Measurements from ENCODE around the gene STK35.
"Not testable (repeated sequence)": the region's sequence is repeated elsewhere in the genome, so short reads cannot be mapped to it uniquely, and the experiment has no call there.

The STK35 gene

DNA sequence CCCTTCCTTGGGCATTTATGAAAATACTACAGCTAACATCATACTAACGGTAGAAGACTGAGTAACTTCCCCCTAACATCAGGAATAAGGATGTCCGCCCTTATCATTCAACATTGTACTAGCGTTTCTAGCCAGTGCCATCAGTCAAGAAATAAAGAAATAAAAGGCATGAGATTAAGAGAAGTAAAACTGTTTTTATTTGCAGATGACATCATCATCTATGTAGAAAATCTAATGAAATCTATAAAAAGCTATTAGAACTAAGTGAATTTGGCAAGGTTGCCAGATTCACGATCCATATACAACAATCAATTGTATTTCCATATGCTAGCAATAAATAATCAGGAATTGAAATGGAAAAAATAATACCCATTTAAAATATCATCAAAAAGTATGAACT lies 54.6 kb downstream of the STK35 start:
- in situ Hi-C loops (cut with HindIII; ENCODE audit: low sequenced_read_pairs) = no loop called here

DNA sequence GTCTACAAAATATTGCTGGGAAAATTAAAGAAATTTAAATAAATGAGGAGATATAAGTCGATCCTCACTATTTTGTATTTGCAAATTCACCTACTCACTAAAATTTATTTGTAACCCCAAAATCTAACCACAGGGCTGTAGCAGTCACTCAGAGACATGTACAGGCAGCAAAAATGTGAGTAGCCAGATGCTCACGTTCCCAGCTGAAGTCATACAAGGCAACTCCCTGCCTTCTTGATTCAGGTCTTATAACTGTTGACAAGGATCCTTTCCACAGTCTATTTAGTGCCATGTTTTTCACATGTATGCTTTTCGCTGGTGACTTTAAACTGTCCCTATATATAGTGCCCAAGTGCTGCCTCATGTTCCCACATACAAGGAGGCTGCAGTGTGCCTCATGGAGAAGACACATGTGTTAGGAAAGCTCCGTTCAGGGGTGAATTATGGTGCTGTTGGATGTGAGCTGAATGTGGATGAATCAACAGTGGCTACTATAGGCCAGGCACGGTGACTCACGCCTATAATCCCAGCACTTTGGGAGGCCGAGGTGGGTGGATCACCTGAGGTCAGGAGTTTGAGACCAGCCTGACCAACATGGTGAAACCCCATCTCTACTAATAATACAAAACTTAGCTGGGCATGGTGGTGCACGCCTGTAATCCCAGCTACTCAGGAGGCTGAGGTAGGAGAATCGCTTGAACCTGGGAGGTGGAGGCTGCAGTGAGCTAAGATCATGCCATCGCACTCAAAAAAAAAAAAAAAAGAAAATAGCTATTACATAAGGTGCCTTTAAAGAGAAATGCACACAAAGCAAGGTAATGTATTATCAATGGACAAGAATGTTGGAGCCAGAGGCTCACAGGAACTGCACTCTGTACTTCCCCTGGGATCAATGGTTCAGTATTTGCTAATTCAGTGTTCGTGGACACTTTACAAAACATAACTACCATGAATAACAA lies 55.3 kb downstream of the STK35 start:
- in situ Hi-C loops (cut with HindIII; ENCODE audit: low sequenced_read_pairs) = no loop called here

DNA sequence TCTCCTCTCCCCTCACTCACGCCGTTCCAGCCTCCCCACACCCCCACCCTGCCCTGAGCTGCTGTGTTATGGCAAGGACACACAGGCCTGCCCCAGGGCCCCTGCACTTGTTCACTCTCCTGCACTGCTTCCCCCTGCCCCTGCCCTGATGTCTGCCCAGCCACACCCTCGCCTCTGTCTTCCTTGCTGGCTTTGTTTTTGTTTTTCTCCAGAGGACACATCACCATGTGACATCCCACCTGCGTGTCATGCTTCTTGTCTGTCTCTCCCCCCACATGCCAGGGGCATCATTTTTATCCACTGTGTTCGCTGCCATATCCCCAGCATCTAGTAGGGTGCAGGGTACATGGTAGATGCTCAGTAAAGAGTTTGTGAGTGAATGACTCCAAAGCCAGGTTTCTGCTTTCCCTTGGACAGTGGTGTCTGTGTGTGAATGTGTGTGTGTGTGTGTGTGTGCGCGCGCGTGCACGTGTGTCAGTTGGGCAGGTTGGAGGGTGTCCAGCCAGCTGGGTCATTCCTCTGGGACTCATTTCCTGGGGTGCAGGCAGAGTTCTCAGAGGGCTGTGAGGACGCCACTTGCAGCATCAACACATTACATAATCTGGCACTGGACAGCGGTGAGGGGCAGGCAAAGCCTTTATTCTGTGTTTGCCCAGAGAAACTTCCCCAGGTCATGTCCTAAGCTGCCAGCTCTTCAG lies 60.6 kb downstream of the STK35 start:
- in situ Hi-C loops (cut with HindIII; ENCODE audit: low sequenced_read_pairs) = no loop called here

DNA sequence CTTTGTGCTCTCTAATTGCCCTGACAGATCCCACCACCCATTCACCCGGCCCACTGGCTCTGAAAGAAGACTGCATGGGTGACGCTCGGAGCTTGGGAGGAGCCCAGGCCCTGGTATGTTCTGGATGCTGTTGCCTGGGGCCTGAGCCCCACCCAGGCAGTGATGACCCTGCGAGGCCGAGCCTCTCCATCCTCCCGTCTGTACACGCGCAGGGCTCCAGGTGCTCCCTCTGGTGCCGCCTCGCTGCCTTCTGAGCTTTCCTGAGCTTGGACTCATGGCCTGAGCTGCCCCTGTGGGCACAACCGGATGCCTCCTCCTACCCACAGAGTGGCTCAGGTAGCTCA lies 61.2 kb downstream of the STK35 start:
- in situ Hi-C loops (cut with HindIII; ENCODE audit: low sequenced_read_pairs) = no loop called here

DNA sequence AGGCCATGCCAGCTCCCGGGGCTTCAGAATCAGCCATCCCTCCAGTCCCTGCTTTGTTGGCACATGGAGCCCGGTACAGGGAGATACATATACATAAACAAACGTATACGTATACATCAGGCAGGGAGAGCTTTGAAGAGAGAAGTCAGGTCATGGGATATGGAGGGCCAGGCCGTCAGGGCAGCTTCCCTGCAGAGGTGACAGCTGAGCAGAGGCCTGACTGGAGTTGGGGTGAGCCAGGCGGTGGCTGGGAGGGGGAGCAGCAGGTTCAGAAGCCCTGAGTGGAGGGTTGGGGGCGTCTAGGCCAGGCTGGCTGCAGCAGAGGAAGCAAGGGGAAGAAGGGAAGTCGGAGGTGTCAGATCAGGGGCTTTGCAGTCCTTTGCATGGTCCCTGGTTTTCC lies 61.7 kb downstream of the STK35 start:
- in situ Hi-C loops (cut with HindIII; ENCODE audit: low sequenced_read_pairs) = no loop called here

DNA sequence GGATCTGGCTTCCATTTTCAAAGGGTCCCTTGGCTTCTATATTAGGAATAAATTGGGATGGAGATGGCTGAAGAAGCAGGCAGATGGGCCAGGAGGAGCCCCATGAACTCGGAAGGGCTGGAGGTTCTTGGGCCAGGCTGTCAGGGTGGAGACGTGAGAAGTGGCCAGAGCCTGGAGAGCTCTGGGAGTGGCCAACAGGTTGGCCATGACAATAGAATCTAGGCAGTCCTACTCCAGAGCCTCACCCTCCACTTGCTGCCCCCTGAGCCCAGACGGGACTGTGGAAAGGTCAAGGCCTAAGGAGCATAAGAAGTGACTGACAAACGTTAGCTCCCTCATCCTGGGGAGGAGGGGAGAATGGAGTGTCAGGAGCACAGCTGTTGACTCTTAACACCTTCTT lies 62.1 kb downstream of the STK35 start:
- in situ Hi-C loops (cut with HindIII; ENCODE audit: low sequenced_read_pairs) = no loop called here

DNA sequence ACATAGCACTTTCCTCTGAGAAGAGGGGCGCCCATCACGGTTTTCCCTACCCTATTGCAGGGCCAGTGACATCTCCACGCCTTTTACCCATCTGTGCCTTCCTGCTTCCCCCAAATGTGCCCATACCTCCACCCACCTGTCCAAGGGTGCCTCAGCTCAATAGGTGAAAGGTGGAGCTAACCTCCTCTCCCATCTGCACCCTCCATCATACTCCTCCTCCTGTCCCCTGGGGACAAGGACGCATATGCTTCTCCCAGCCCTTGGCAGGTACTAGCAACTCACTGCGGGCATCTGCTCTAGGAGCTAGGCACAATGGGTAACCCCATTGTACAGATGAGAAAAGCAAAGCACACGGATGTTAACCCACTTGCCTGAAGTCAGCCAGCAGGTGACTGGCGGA lies 62.8 kb downstream of the STK35 start:
- in situ Hi-C loops (cut with HindIII; ENCODE audit: low sequenced_read_pairs) = no loop called here

DNA sequence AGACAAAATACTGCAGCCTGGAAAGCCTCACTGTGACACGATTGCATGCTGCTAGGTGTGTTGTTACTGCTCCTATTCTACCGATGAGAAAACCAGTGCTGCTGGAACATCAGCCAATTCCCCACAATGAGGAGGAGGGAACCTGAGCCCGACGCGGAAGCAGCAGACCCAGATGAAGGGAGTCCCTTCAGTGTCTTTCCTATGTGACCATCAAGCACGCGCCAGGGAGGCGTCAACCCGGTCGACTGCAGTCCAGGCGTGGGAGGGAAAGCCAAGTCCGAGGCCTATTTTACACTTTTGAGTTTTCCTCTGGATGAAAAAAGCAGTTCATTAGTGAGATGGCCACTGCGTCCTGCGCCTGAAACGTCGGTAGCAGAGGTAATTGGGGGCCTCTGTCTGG lies 63.3 kb downstream of the STK35 start:
- in situ Hi-C loops (cut with HindIII; ENCODE audit: low sequenced_read_pairs) = no loop called here

DNA sequence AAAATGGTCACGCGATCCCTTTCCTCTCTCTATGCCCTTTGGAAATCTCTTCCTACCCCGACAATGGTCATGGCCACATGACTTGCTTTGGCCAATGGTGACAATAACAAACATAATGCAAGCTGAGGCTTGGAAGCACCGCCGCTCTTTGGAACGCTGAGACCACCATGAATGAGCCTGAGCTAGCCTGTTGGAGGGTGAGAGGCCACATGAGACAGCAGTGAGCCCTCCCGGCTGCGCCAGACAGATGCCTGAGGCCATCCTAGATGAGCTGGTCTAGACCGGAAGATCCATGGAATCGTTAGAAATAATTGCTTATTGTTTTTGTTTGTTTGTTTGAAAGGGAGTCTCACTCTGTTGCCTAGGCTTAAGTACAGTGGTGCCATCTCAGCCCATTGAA lies 64.2 kb downstream of the STK35 start:
- in situ Hi-C loops (cut with HindIII; ENCODE audit: low sequenced_read_pairs) = no loop called here

DNA sequence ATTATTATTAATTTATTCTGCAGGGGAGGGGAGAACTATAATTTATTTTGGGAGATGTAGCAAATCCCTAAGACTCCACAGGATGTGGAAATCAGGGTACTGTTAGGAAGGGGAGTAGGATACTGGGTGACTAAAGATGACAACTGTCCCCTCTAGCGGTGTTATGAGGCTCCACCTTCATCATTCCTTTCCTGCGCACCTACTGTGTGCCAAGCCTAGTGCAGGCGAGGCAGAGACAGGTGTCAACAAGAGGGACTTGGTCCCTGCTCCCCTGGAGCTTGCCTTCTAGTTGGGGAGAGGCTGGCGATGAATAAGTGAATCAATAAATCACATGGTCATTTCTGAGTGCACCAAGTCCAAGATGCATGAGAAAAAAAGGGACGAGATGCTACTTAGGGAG lies 65.5 kb downstream of the STK35 start:
- in situ Hi-C loops (cut with HindIII; ENCODE audit: low sequenced_read_pairs) = no loop called here

DNA sequence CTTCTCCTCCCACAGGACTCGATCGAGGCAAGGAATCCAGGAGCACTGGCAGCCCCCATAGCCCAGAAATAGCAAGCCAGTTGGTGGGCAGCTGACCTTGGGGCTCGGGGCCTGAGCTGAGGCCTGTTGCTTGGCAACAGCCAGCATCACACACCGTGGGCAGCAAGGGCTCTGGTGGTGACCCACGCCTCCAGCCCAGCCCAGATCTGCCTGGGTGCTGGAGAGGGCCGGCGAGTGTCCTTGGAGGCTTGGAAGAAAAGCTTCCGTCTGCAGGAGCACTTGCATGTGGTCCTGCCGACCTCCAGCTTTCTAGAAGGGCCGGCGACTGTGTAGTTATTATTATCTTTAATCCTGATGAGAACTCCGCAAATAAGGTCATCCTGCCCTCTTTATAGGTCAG lies 67.3 kb downstream of the STK35 start:
- in situ Hi-C loops (cut with HindIII; ENCODE audit: low sequenced_read_pairs) = no loop called here

DNA sequence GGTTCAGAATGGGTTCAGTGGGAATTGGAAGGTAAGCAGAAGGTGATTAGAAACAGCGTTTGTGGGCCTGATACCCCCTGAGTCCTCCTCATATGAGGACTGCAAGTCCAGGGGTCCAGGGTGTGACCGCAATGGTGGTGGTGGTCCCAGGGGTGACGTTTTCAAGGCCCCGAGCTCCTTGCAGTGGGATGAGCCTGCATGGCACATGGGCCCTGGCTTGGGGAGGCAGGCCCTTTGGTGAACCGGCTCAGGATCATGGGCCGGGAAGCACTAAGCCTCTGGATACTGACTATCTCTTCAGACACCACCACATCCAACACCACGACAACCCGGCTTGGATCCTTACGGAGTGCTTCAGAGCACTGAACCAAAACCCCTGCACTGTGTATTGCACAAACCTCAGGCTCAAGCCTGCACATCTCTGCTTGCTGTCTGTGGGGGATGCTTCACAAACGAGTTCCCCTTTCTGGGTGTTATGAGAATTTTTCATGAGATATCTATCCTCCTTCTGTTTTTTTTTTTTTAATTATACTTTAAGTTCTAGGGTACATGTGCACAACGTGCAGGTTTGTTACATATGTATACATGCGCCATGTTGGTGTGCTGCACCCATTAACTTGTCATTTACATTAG lies 67.9 kb downstream of the STK35 start:
- in situ Hi-C loops (cut with HindIII; ENCODE audit: low sequenced_read_pairs) = no loop called here

DNA sequence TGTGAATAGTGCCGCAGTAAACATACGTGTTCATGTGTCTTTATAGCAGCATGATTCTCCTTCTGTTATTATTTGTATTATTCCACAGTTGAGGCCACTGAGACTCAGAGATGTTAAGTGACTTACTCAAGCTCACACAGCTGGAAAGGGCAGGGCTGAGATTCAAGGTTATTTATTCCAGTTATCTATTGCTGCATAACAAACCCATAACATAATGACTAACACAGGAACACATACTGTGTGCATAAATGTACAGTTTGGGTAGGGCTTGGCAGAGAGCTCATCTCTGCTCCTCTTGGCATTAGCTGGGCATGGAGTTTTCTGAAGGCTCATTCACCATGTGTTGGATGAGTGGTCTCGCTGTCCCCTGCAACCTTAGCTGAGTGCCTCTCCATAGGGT lies 68.8 kb downstream of the STK35 start:
- in situ Hi-C loops (cut with HindIII; ENCODE audit: low sequenced_read_pairs) = no loop called here

DNA sequence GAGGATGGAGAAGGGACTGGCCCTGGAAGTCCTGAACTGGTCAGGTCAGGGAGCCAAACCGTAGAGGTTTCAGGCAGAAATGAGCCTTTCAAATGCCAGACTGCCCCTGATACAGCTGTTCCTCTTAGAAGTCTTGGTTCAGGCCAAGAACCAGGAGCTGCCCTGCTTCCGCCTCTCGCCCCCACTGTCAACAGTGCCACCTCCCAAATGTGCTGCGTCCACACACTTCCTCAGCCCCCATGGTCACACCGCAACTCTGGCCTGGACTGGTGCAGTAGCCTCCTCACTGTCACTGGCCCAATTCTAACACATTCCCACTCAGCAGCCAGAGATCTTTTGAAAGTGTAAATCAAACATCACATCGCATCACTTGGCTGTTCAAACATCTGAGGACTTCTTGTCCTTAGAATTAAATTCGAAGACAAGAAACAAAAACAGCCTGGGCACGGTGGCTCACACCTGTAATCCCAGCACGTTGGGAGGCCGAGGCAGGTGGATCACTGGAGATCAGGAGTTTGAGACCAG lies 69.7 kb downstream of the STK35 start:
- in situ Hi-C loops (cut with HindIII; ENCODE audit: low sequenced_read_pairs) = no loop called here

DNA sequence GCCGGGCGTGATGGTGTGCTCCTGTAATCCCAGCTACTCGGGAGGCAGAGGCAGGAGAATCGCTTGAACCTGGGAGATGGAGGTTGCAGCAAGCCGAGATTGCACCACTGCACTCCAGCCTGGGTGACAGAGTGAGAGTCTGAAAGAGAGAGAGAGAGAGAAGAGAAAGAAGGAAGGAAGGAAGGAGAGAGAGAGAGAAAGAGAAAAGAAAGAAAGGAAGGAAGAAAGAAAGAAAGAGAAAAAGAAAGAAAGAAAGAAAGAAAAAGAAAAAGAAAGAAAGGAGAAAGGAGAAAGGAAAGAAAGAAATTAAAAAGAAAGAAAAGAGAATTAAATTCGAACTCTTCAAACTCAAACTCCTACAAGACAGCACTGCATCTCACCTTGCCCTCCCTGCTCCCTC lies 70.2 kb downstream of the STK35 start:
- in situ Hi-C loops (cut with HindIII; ENCODE audit: low sequenced_read_pairs) = not testable (repeated sequence)

DNA sequence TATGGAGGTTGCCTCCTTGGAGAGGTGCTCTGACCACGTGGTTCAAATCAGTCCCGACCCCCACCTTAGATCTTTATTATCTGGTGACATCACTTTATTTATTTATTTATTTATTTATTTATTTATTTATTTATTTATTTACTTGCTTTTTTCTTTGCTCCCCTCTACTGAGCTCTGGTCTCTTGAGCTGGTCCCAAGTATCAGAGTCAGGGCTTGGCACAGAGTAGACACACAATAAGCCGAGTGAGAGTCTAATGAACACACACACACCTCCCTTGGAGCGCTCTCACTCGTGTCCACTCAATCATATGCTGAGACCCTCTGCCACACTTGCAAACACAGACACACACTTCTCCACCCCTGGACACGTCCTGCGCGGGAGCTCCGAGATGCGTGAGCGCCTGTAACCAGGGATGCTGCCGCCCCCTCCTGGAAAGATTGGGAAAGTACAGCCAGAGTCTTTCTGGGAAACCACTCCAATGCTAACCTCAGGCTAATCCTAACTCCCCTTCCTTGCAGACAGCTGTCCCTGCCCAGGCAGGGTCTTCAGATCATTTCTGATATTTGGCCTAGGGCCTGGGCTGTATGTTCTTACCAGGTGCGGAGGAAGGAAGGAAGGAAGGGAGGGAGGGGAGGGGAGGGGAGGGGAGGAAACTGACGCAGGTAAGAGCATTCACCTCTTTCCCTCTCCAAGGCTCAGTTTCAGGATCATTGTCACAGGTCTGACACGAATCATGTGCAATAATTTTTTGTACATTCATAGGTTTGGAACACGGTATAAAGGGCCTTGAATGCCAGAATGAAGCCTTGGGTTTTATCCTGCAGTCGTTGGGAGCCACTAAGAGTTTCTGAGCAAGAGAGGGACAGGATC lies 70.9 kb downstream of the STK35 start:
- in situ Hi-C loops (cut with HindIII; ENCODE audit: low sequenced_read_pairs) = no loop called here

DNA sequence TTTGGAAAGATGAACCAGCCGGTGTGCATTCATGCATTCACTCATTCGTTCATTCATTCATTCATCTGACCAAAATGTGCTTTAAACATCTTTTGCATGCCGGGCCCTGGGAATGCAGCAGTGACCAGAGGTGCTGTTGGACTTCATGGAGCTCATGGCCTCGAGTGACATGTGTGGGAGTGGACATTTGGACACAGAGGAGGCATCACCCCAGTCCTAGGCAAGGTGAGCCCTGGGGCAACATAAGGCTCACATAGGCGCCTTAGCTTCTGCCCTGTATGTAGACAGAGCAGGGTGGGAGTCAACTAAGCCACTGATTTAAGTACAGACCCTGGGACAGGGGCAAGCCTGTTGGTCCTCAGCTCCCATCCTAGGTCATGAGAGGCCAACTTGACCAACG lies 71.6 kb downstream of the STK35 start:
- in situ Hi-C loops (cut with HindIII; ENCODE audit: low sequenced_read_pairs) = no loop called here

DNA sequence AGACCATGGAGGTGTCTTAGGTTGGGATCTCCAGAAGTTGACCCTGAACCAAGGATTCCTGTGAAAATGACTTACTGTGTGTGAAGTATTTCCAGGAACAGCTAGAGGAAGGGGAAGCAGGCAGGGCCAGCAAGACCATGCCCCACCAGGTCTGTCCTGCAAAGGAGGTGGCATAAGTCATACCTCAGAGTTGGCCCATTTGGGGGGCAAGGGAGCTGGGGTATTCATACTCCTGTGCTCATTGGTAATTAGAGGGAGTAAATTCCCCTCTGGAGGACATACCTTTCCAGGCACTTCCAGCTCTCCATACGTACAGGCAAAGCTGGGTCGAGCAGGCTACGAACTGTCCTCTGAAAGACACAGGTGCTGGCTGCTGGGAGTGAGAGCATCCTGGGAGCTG lies 72.4 kb downstream of the STK35 start:
- in situ Hi-C loops (cut with HindIII; ENCODE audit: low sequenced_read_pairs) = no loop called here

DNA sequence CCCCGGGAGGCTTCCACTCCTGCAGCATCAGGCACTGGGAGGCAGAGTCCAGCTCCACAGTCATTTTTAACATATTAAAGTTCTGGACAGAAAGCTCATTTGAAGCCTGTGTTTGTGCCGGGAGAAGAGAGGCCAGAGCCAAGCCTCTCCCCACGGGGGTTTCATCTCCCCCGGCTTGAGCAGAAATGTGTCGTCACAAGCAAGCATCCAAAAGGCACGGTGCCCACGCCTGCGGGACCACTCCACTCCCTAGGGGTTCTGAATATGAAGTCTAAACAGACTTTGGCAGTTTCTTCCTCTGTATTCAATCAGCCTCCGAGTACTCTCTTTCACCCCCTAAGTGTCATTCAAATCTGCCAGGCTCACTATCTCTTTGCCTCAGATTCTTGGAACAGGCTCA lies 75.3 kb downstream of the STK35 start:
- in situ Hi-C loops (cut with HindIII; ENCODE audit: low sequenced_read_pairs) = no loop called here

DNA sequence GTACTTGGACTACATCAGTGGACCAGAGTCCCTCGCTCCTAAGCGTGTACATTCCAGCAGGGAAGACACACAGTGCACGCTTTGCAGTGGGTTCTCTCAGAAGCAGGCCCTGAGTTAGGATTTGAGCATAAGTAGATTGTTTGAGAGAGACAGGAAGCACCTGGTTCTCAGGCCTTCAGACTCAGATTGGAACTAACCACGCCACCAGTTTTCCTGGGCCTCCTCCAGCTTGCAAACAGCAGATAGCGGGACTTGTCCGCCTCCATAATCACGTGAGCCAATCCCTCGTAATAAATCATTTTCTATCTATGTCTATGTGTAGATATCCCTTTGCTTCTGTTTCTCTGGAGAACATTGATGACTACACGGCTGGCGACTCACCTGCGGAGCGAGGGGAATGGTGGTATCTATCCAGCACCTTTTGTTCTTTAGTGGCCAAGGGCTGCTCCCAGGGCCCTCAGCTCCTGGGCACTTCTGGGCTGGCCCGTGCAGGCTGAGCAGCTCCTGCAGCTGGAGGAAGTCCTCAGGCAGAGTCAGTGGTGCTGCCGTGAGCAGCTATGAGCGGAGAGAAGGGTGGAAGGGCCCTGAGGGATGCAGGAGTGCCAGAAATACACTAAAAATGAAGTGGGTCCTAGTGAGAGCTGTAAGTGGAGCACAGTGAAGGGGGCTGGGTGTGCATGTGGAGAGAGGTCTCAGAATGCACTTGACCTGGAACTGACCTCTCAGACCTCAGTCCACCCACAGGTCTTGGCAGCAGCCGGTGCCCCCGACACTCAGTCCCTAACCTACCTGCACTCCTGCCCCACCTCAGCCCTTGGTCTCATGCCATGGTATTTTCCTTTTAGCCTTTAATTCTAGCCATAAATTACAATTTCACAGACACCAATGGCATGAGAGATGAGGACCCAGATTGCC lies 76.9 kb downstream of the STK35 start:
- in situ Hi-C loops (cut with HindIII; ENCODE audit: low sequenced_read_pairs) = no loop called here
